CD4-positive, alpha-beta memory T cell (primary cell): ENCODE results near the gene MYORG. TPM values are rescaled to one million over a fixed set of nuclear protein-coding genes. Genes with fewer than 3 reads are reported as not detected.
A peak's percentile ranks its signal among the peaks of the same experiment; 100 is the strongest.
"Not testable (repeated sequence)": the region's sequence is repeated elsewhere in the genome, so short reads cannot be mapped to it uniquely, and the experiment has no call there.

ENCODE experiments used
- CTCF ChIA-PET: fragments of 350-600 bp; sonication (Branson Sonifier 250); formaldehyde crosslinking; loops from one replicate; lab custom pipeline; 2021; ENCODE audit warnings: inconsistent platforms; ENCODE audit not compliant: partially characterized antibody; lab: Charles Lee
- POLR2A ChIA-PET: fragments of 350-600 bp; sonication (Branson Sonifier 250); formaldehyde crosslinking; loops from one replicate; lab custom pipeline; 2021; ENCODE audit not compliant: partially characterized antibody; lab: Charles Lee
- DNase-seq, 5 donors: peaks; one replicate each; pipeline versions ENCODE4 v3.0.0 to v3.0.0-alpha.2; 2020 to 2022; ENCODE audit warnings: mixed read lengths in 1 of 5
- H3K27ac ChIP-seq: one replicate; pipeline ENCODE4 v1.7.0; 2013; ENCODE audit warnings: low read depth, low read length
- H3K27me3 ChIP-seq: 2 replicates; pipeline ENCODE4 v1.7.0; 2013; ENCODE audit warnings: mild to moderate bottlenecking, low read length, moderate library complexity; ENCODE audit not compliant: insufficient read depth
- H3K36me3 ChIP-seq: 2 replicates; pipeline ENCODE4 v1.7.0; 2013; ENCODE audit warnings: mild to moderate bottlenecking, low read length, moderate library complexity; ENCODE audit not compliant: insufficient read depth
- H3K4me1 ChIP-seq: 2 replicates; pipeline ENCODE4 v1.7.0; 2013; ENCODE audit warnings: mild to moderate bottlenecking, low read length, moderate library complexity; ENCODE audit not compliant: insufficient read depth
- H3K4me3 ChIP-seq, 2 donors: one replicate each; pipeline ENCODE4 v1.7.0; 2013; ENCODE audit warnings: low read length in 2 of 2, mild to moderate bottlenecking in 1 of 2
- H3K9me3 ChIP-seq, 2 donors: one replicate each; pipeline ENCODE4 v1.7.0; 2013; ENCODE audit warnings: low read length in 2 of 2, control low read depth in 1 of 2; ENCODE audit not compliant: control insufficient read depth in 1 of 2
- H3K27ac Mint-ChIP-seq, 7 donors: one replicate each; pipeline ENCODE4 v1.8.0; 2020 to 2021; ENCODE audit warnings: mixed read lengths in 7 of 7, mild to moderate bottlenecking in 6 of 7, inconsistent platforms in 3 of 7, moderate library complexity in 3 of 7
- H3K27me3 Mint-ChIP-seq, 2 donors: one replicate each; pipeline ENCODE4 v1.8.0; 2020 to 2021; ENCODE audit warnings: mixed read lengths in 2 of 2
- H3K36me3 Mint-ChIP-seq, 2 donors: one replicate each; pipeline ENCODE4 v1.8.0; 2020 to 2021; ENCODE audit warnings: mixed read lengths in 2 of 2, inconsistent platforms in 1 of 2, mild to moderate bottlenecking in 1 of 2
- H3K4me1 Mint-ChIP-seq, 4 donors: one replicate each; pipeline ENCODE4 v1.8.0; 2020 to 2021; ENCODE audit warnings: mixed read lengths in 4 of 4, mild to moderate bottlenecking in 1 of 4
- H3K4me3 Mint-ChIP-seq, 8 donors: one replicate each; pipeline ENCODE4 v1.8.0; 2020 to 2021; ENCODE audit warnings: mixed read lengths in 8 of 8, mild to moderate bottlenecking in 7 of 8, moderate library complexity in 6 of 8, inconsistent platforms in 3 of 8
- H3K9me3 Mint-ChIP-seq, 8 donors: one replicate each; pipeline ENCODE4 v1.8.0; 2020 to 2021; ENCODE audit warnings: mixed read lengths in 8 of 8, mild to moderate bottlenecking in 5 of 8, inconsistent platforms in 3 of 8, moderate library complexity in 1 of 8
- intact Hi-C: fragments of 100-400 bp; cut with micrococcal nuclease; formaldehyde crosslinking; loops from one replicate; pipeline ENCODE4 v1.15.1; 2023
- polyA plus RNA-seq, 2 donors: library from polyadenylated mRNA; unstranded; fragments of 300-500 nt; fragmentation: Illumina TruSeq; gene quantifications; one replicate each; pipeline ENCODE4 v1.2.3, GENCODE V29; 2021
- total RNA-seq, 2 experiments: library from RNA; stranded (reverse); gene quantifications; one replicate each; pipeline ENCODE4 v1.2.3, GENCODE V29; 2021

MYORG gene
- total and polyA plus RNA-seq, 4 experiments from 2014 or later, result 0.09 to 1.4 (median 0.94) TPM

DNA sequence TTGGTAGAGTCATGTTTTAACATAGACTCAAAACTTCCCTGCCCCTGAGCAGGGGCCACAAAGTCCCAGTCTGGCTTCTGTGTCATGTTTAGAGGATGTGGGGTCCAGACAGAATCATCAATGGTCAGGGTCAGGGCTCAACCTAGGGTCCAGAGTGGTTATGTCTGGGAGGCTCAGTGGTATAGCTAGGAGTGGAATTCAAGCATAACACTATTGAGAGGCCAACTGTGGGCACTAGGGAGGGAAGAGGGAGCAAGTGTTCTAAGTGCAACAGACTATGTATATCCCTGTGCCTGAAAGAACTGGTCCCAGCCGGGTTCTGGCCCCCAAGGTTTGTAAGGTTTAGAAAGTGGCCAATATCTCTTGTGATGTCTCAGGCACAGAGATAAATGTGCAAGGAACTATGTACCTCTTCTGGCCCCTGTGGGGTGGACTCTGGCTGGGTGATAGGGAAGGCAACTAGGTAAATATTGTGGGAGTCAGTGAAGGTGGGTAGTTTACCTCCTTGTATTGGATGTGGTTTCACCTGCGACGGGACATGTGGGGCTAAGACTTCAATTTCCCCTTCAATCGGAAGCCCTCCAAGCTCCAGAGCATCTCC lies 14.0 kb downstream of the MYORG start:
- Histone ChIP-seq H3K4me3 (no peak overlapping the region), H3K4me1 (no peaks in the 10 kb centered on the region), H3K36me3 (no peaks in the 10 kb centered on the region), H3K9me3 (no peaks in the 10 kb centered on the region), H3K27ac (no peak overlapping the region), H3K27me3 (no peaks in the 10 kb centered on the region)
- H3K27ac Mint-ChIP-seq, result peak overlapping the region in 1 of 7 donors; percentile 60
- ChIA-PET POLR2A (no interaction called here), CTCF (no interaction called here)
- peaks cover 0 to 5% (median 2%) of the 10 kb centered on the region in 8 donors for H3K9me3 Mint-ChIP-seq
- peaks cover 0 to 6% (median 3%) of the 10 kb centered on the region in 4 donors for H3K4me1 Mint-ChIP-seq
- intact Hi-C loops, result no loop called here
- DNase-seq, result no peak
- no peaks in the 10 kb centered on the region for H3K27me3 Mint-ChIP-seq
- H3K4me3 Mint-ChIP-seq, result no peak overlapping the region
- peaks cover 3 to 27% of the 10 kb centered on the region in 2 donors for H3K36me3 Mint-ChIP-seq

DNA sequence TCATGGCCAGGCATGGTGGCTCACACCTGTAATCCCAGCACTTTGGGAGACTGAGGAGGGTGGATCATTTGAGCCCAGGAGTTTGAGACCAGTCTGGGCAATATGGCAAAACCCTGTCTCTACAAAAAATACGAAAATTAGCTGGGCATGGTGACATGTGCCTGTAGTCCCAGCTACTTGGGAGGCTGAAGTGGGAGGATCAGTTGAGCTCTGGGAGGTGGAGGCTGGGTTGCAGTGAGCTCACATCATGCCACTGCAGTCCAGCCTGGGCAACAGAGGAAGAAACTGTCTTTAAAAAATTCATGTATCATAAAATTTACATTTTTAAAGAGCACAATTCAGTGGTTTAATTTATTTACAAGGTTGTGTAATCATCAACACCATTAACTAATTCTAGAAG lies 23.7 kb downstream of the MYORG start:
- H3K27ac ChIP-seq, H3K9me3 ChIP-seq, POLR2A ChIA-PET, intact Hi-C loops, H3K27me3 Mint-ChIP-seq, H3K27ac Mint-ChIP-seq, H3K4me1 ChIP-seq, H3K4me3 Mint-ChIP-seq, CTCF ChIA-PET, H3K4me3 ChIP-seq, H3K36me3 ChIP-seq, DNase-seq, H3K4me1 Mint-ChIP-seq, H3K27me3 ChIP-seq: not testable (repeated sequence)
- Mint-ChIP-seq H3K9me3 (peaks cover 0 to 31% (median 14%) of the 10 kb centered on the region in 8 donors), H3K36me3 (peaks cover 20 to 38% of the 10 kb centered on the region in 2 donors)

DNA sequence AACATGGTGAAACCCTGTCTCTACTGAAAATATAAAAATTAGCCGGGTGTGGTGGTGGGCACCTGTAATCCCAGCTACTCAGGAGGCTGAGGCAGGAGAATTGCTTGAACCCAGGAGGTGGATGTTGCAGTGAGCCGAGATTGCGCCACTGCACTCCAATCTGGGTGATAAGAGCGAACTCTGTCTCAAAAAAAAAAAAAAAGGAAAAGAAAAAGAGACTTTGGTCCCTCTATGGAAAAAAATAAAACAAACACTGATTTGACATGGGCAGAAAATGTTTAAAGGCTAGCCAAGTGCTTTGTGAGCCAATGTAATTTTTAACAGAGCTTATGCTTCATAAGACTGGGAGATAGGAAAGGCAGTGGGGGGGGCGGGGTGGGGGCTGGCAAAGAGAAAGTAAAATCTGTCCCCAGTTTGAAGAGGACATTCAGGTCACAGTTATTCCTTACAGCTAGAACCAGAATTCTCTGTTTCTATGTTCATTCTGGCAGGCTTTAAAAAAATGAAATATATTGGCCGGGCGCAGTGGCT lies 24.5 kb downstream of the MYORG start:
- CTCF ChIA-PET, result interaction anchor here (1.2 kb wide), 1 partner anchor 27 kb away, joined by 3 read pairs; no protein-coding TSS in a partner anchor
- H3K27ac Mint-ChIP-seq, intact Hi-C loops: not testable (repeated sequence)

DNA sequence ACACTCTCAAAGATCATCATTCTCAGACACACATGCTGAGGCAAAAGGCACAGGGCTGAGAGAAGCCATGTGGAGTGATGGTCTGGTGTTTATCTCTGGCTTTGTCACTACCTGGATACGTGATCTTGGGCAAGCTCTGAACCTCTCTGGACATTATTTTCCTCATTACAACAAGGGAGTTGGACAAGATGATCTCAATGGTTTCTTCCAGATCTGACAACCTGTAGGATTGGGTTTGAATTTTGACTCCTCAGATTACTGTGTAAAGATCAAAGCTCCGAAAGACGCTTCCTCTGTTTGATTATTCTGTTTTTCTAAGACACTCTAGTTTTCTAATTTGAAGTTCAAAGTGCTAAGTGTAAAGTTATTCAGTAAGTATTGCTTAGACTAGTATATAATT lies 27.4 kb downstream of the MYORG start:
- Mint-ChIP-seq H3K9me3 (no peaks in the 10 kb centered on the region), H3K36me3 (peaks cover 10 to 16% of the 10 kb centered on the region in 2 donors), H3K27me3 (no peaks in the 10 kb centered on the region), H3K4me1 (no peaks in the 10 kb centered on the region), H3K4me3 (no peak overlapping the region), H3K27ac (no peak overlapping the region)
- ChIA-PET POLR2A (interaction anchor here (0.7 kb wide), 1 partner anchor 440 kb away, joined by 3 read pairs; no protein-coding TSS in a partner anchor), CTCF (no interaction called here)
- intact Hi-C loops, result no loop called here
- Histone ChIP-seq H3K27ac (no peak overlapping the region), H3K4me3 (no peak overlapping the region), H3K4me1 (no peaks in the 10 kb centered on the region), H3K27me3 (no peaks in the 10 kb centered on the region), H3K36me3 (no peaks in the 10 kb centered on the region), H3K9me3 (no peaks in the 10 kb centered on the region)
- no peak for DNase-seq

More for the DNA sequence above, 24.5 kb downstream of the MYORG start:
- H3K4me1 Mint-ChIP-seq, H3K4me3 ChIP-seq, H3K27me3 ChIP-seq, H3K27me3 Mint-ChIP-seq, POLR2A ChIA-PET, H3K4me1 ChIP-seq, DNase-seq, H3K4me3 Mint-ChIP-seq, H3K27ac ChIP-seq, H3K36me3 ChIP-seq, H3K9me3 ChIP-seq: not testable (repeated sequence)
- Mint-ChIP-seq H3K9me3 (peaks cover 0 to 23% (median 11%) of the 10 kb centered on the region in 8 donors), H3K36me3 (peaks cover 20 to 33% of the 10 kb centered on the region in 2 donors)

DNA sequence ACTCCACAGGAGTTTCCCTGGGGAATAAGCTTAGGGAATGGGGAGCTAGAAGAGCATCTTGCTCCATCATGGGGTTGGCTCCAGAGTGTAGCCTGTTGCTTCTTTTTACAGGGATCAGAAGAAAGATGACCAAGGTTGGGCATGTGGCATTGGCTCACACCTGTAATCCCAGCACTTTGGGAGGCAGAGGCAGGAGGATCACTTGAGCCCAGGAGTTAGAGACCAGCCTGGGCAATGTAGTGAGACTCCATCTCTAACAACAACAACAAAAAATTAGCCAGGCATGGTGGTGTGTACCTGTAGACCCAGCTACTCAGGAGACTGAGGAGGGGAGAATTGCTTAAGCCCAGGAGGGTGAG lies 28.9 kb downstream of the MYORG start:
- Histone ChIP-seq H3K4me1 (no peaks in the 10 kb centered on the region), H3K4me3 (no peak overlapping the region), H3K27me3 (no peaks in the 10 kb centered on the region), H3K9me3 (no peaks in the 10 kb centered on the region), H3K36me3 (peaks cover 7% of the 10 kb centered on the region), H3K27ac (no peak overlapping the region)
- H3K4me3 Mint-ChIP-seq, result no peak overlapping the region
- no peak for DNase-seq
- intact Hi-C loops, result no loop called here
- peak overlapping the region in 2 of 7 donors; percentile 23 to 43 for H3K27ac Mint-ChIP-seq
- H3K27me3 Mint-ChIP-seq, result no peaks in the 10 kb centered on the region
- no peaks in the 10 kb centered on the region for H3K4me1 Mint-ChIP-seq
- no peaks in the 10 kb centered on the region for H3K9me3 Mint-ChIP-seq
- peaks cover 20 to 21% of the 10 kb centered on the region in 2 donors for H3K36me3 Mint-ChIP-seq
- ChIA-PET CTCF (no interaction called here), POLR2A (no interaction called here)

DNA sequence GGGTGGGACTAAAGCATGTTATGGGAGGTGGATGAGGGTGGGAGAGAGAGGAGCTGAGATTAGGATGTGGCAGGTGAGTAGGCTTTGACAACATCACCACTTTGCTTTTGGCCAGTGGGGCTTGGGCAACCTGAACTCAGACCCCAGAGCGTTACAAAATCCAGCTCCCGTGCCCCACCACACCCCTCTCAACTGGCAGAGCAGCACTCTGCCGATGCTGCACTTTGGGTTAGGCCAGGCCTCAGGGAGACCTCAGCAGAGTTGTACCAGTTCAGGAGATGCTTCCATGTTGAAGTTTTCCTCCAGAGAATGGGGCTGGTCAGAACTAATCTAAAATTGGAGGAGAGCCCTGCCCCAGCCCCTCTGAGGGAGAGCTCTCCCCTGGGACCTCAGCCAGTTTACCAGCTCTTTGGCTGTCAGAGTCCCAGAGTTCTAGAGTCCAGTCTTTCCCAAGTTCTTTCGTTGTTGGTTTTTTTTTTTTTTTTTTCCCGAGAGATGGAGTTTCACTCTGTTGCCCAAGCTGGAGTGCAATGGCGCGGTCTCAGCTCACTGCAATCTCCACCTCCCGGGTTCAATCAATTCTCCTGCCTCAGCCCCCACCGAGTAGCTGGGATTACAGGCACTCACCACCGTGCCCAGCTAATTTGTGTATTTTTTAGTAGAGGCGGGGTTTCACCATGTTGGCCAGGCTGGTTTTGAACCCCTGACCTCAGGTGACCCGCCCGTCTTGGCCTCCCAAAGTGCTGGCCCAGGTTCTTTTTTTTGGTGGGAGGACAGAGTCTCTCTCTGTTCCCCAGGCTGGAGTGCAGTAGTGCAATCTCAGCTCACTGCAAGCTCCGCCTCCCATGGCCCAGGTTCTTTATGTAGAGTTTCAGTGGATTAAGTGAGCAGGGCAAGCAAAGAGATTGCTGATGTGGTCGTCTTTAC lies 29.6 kb downstream of the MYORG start:
- Histone ChIP-seq H3K36me3 (peaks cover 10% of the 10 kb centered on the region), H3K4me3 (no peak overlapping the region), H3K27ac (no peak overlapping the region), H3K9me3 (no peaks in the 10 kb centered on the region), H3K4me1 (no peaks in the 10 kb centered on the region), H3K27me3 (no peaks in the 10 kb centered on the region)
- Mint-ChIP-seq H3K36me3 (peaks cover 21 to 24% of the 10 kb centered on the region in 2 donors), H3K27me3 (no peaks in the 10 kb centered on the region), H3K4me1 (no peaks in the 10 kb centered on the region), H3K4me3 (no peak overlapping the region), H3K27ac (peak overlapping the region in 3 of 7 donors; percentile 23 to 43 (median 35)), H3K9me3 (no peaks in the 10 kb centered on the region)
- DNase-seq, result no peak
- intact Hi-C loops, result no loop called here
- ChIA-PET POLR2A (interaction anchor here (0.6 kb wide), 1 partner anchor 12 kb away, joined by 3 read pairs; no protein-coding TSS in a partner anchor), CTCF (no interaction called here)

DNA sequence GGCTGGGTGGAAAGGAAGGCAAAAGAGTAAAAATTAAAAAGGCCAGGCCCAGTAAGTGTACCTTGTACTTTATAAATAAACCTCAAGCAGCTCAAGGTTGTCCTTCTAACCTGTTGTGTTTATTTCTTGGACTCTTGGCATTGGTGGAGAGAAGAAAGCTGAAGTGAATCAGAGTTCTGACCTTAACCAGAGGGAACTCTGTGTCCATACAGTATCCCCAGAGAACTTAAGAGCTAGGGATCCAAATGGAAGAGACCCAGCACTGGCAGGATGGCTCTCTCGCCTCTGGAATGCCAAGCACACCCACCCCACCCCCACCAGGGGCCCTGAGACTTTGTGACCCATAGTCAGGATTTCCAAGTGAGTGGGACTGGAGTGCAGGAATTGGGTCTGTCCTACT lies 33.1 kb downstream of the MYORG start:
- H3K27me3 Mint-ChIP-seq, result no peaks in the 10 kb centered on the region
- Histone ChIP-seq H3K36me3 (peaks cover 31% of the 10 kb centered on the region), H3K27ac (no peak overlapping the region), H3K4me3 (no peak overlapping the region), H3K4me1 (no peaks in the 10 kb centered on the region), H3K27me3 (no peaks in the 10 kb centered on the region), H3K9me3 (no peaks in the 10 kb centered on the region)
- peaks cover 23 to 38% of the 10 kb centered on the region in 2 donors for H3K36me3 Mint-ChIP-seq
- H3K27ac Mint-ChIP-seq, result no peak overlapping the region
- DNase-seq, result no peak
- no peaks in the 10 kb centered on the region for H3K4me1 Mint-ChIP-seq
- no peaks in the 10 kb centered on the region for H3K9me3 Mint-ChIP-seq
- no peak overlapping the region for H3K4me3 Mint-ChIP-seq
- ChIA-PET CTCF (interaction anchor here (0.8 kb wide), 1 partner anchor 33 kb away, joined by 3 read pairs; the partner anchor contains the start of gene MYORG), POLR2A (interaction anchor here (0.6 kb wide), 1 partner anchor 1346 kb away, joined by 3 read pairs; no protein-coding TSS in a partner anchor)
- intact Hi-C loops, result no loop called here
